ENCODE data around the gene CDC42SE2.
A peak's percentile ranks its signal among the peaks of the same experiment; 100 is the strongest.
"Not testable (repeated sequence)": the region's sequence is repeated elsewhere in the genome, so short reads cannot be mapped to it uniquely, and the experiment has no call there.

CDC42SE2 gene

GRCh38 chr5:131363811-131364506 is 100.1 kb downstream of the CDC42SE2 start:
- no peak for DNase-seq (ENCODE audit: extremely low read depth in 1 of 2, low read depth in 1 of 2)

GRCh38 chr5:131364507-131365050 is 100.7 kb downstream of the CDC42SE2 start:
- DNase-seq (ENCODE audit: extremely low read depth in 1 of 2, low read depth in 1 of 2): no peak

- no peak for DNase-seq (ENCODE audit: extremely low read depth in 1 of 2, low read depth in 1 of 2)
Measured at GRCh38 chr5:131366428-131366827, 102.6 kb downstream of the CDC42SE2 start.

- no peak for DNase-seq (ENCODE audit: extremely low read depth in 1 of 2, low read depth in 1 of 2)
Measured at GRCh38 chr5:131367219-131367860, 103.5 kb downstream of the CDC42SE2 start.

GRCh38 chr5:131368866-131369265 is 105.0 kb downstream of the CDC42SE2 start:
- DNase-seq (ENCODE audit: extremely low read depth in 1 of 2, low read depth in 1 of 2): no peak

- DNase-seq (ENCODE audit: extremely low read depth in 1 of 2, low read depth in 1 of 2): no peak
Measured at GRCh38 chr5:131369558-131369957, 105.7 kb downstream of the CDC42SE2 start.

- DNase-seq (ENCODE audit: extremely low read depth in 1 of 2, low read depth in 1 of 2): no peak
Measured at GRCh38 chr5:131371835-131372234, 108.0 kb downstream of the CDC42SE2 start.

GRCh38 chr5:131373265-131373664 is 109.4 kb downstream of the CDC42SE2 start:
- DNase-seq (ENCODE audit: extremely low read depth in 1 of 2, low read depth in 1 of 2): no peak

GRCh38 chr5:131375351-131375750 is 111.5 kb downstream of the CDC42SE2 start:
- DNase-seq (ENCODE audit: extremely low read depth in 1 of 2, low read depth in 1 of 2): no peak

GRCh38 chr5:131377346-131377745 is 113.5 kb downstream of the CDC42SE2 start:
- DNase-seq (ENCODE audit: extremely low read depth in 1 of 2, low read depth in 1 of 2): no peak

GRCh38 chr5:131377785-131378325 is 114.0 kb downstream of the CDC42SE2 start:
- DNase-seq (ENCODE audit: extremely low read depth in 1 of 2, low read depth in 1 of 2): no peak

- DNase-seq (ENCODE audit: extremely low read depth in 1 of 2, low read depth in 1 of 2): no peak
Measured at GRCh38 chr5:131378721-131379541, 115.1 kb downstream of the CDC42SE2 start.

- peak in 1 of 2 donors; percentile 37 for DNase-seq (ENCODE audit: extremely low read depth in 1 of 2, low read depth in 1 of 2)
Measured at GRCh38 chr5:131379723-131380122, 115.9 kb downstream of the CDC42SE2 start.

- DNase-seq (ENCODE audit: extremely low read depth in 1 of 2, low read depth in 1 of 2): not testable (repeated sequence)
Measured at GRCh38 chr5:131380238-131380637, 116.4 kb downstream of the CDC42SE2 start.

- no peak for DNase-seq (ENCODE audit: extremely low read depth in 1 of 2, low read depth in 1 of 2)
Measured at GRCh38 chr5:131381021-131381420, 117.2 kb downstream of the CDC42SE2 start.

- no peak for DNase-seq (ENCODE audit: extremely low read depth in 1 of 2, low read depth in 1 of 2)
Measured at GRCh38 chr5:131381777-131382176, 117.9 kb downstream of the CDC42SE2 start.

GRCh38 chr5:131382407-131383395 is 118.8 kb downstream of the CDC42SE2 start:
- peak in 1 of 2 donors; percentile 18 for DNase-seq (ENCODE audit: extremely low read depth in 1 of 2, low read depth in 1 of 2)

GRCh38 chr5:131384173-131384572 is 120.3 kb downstream of the CDC42SE2 start:
- no peak for DNase-seq (ENCODE audit: extremely low read depth in 1 of 2, low read depth in 1 of 2)

- DNase-seq (ENCODE audit: extremely low read depth in 1 of 2, low read depth in 1 of 2): no peak
Measured at GRCh38 chr5:131384616-131385214, 120.9 kb downstream of the CDC42SE2 start.

Measured in activated CD8-positive, alpha-beta memory T cell treated with anti-CD3 and anti-CD28 coated beads for 1 hour (primary cell).